ENCODE results near the gene AFF3. TPM values are rescaled to one million over a fixed set of nuclear protein-coding genes. Genes with fewer than 3 reads are reported as not detected.

AFF3 gene
- total RNA-seq, 4 donors from 2014 or later: 8.5 to 77.2 (median 27.1) TPM

- no peak overlapping the region for H3K27ac ChIP-seq
These were observed 89.7 kb downstream of the AFF3 start for GRCh38 chr2:100052650-100053049.

GRCh38 chr2:100051253-100051652, 91.1 kb downstream of the AFF3 start:
- intact Hi-C loops (cut with DNase I; ENCODE audit: low total_unique reads): no loop called here

More at GRCh38 chr2:100052650-100053049, 89.7 kb downstream of the AFF3 start:
- no peak for DNase-seq
- intact Hi-C loops (cut with DNase I; ENCODE audit: low total_unique reads): no loop called here
- TF ChIP-seq CTCF (IDR thresholded peaks at IDR 0.05): no peak
- Histone ChIP-seq H3K9me3 (no peaks in the 10 kb centered on the region), H3K4me3 (no peak overlapping the region), H3K36me3 (no peaks in the 10 kb centered on the region), H3K4me1 (no peaks in the 10 kb centered on the region), H3K27me3 (no peaks in the 10 kb centered on the region)

GRCh38 chr2:100050685-100051084, 91.7 kb downstream of the AFF3 start:
- no peak for DNase-seq
- no peak overlapping the region for H3K27ac ChIP-seq
- TF ChIP-seq CTCF (IDR thresholded peaks at IDR 0.05): no peak
- no peak for TF ChIP-seq POLR2A (IDR thresholded peaks at IDR 0.05)

More at GRCh38 chr2:100051253-100051652, 91.1 kb downstream of the AFF3 start:
- DNase-seq: no peak
- no peaks in the 10 kb centered on the region for H3K4me1 ChIP-seq
- TF ChIP-seq CTCF (IDR thresholded peaks at IDR 0.05) (no peak), POLR2A (IDR thresholded peaks at IDR 0.05) (no peak)
- H3K4me3 ChIP-seq: no peak overlapping the region
- H3K9me3 ChIP-seq: no peaks in the 10 kb centered on the region
- no peaks in the 10 kb centered on the region for H3K27me3 ChIP-seq
- H3K27ac ChIP-seq: no peak overlapping the region
- H3K36me3 ChIP-seq: no peaks in the 10 kb centered on the region

GRCh38 chr2:100046961-100047947, 95.1 kb downstream of the AFF3 start:
- intact Hi-C loops (cut with DNase I; ENCODE audit: low total_unique reads): no loop called here
- Histone ChIP-seq H3K27me3 (no peaks in the 10 kb centered on the region), H3K36me3 (no peaks in the 10 kb centered on the region), H3K4me1 (no peaks in the 10 kb centered on the region), H3K4me3 (no peak overlapping the region), H3K9me3 (no peaks in the 10 kb centered on the region), H3K27ac (no peak overlapping the region)
- TF ChIP-seq CTCF (IDR thresholded peaks at IDR 0.05) (no peak), POLR2A (IDR thresholded peaks at IDR 0.05) (no peak)
- no peak for DNase-seq

More at GRCh38 chr2:100050685-100051084, 91.7 kb downstream of the AFF3 start:
- no peaks in the 10 kb centered on the region for H3K36me3 ChIP-seq
- H3K27me3 ChIP-seq: no peaks in the 10 kb centered on the region
- no peaks in the 10 kb centered on the region for H3K4me1 ChIP-seq
- H3K4me3 ChIP-seq: no peak overlapping the region
- intact Hi-C loops (cut with DNase I; ENCODE audit: low total_unique reads): no loop called here
- H3K9me3 ChIP-seq: no peaks in the 10 kb centered on the region

GRCh38 chr2:100045000-100045399, 97.4 kb downstream of the AFF3 start:
- H3K27ac ChIP-seq: no peak overlapping the region
- no peak overlapping the region for H3K4me3 ChIP-seq
- H3K27me3 ChIP-seq: no peaks in the 10 kb centered on the region
- H3K9me3 ChIP-seq: no peaks in the 10 kb centered on the region
- H3K36me3 ChIP-seq: no peaks in the 10 kb centered on the region
- no peaks in the 10 kb centered on the region for H3K4me1 ChIP-seq
- no peak for TF ChIP-seq POLR2A (IDR thresholded peaks at IDR 0.05)
- no peak for TF ChIP-seq CTCF (IDR thresholded peaks at IDR 0.05)
- intact Hi-C loops (cut with DNase I; ENCODE audit: low total_unique reads): no loop called here
- DNase-seq: no peak

All from uterus (tissue), 4 donors.